ENCODE data around the gene MRPL34.

The MRPL34 gene

GRCh38 chr19:17347361-17347760 is 41.7 kb downstream of the MRPL34 start:
- DNase-seq, result no peak

GRCh38 chr19:17347877-17348276 is 42.2 kb downstream of the MRPL34 start:
- no peak for DNase-seq

GRCh38 chr19:17348700-17349099 is 43.0 kb downstream of the MRPL34 start:
- DNase-seq, result no peak

GRCh38 chr19:17351815-17352435 is 46.3 kb downstream of the MRPL34 start:
- DNase-seq, result no peak

GRCh38 chr19:17352608-17353280 is 47.1 kb downstream of the MRPL34 start:
- no peak for DNase-seq

GRCh38 chr19:17353386-17353785 is 47.7 kb downstream of the MRPL34 start:
- DNase-seq, result no peak
